OCI-LY7 (cell line): ENCODE measurements around the gene PHKB. TPM values are rescaled to one million over a fixed set of nuclear protein-coding genes. Genes with fewer than 3 reads are reported as not detected.

Experiments used
- BruUV-seq: library from RNA; stranded (reverse); fragments of 400-500 nt; replicated peaks from 2 replicates; lab custom pipeline; 2021; lab: Mats Ljungman, UMichigan
- CTCF ChIA-PET: fragments of 300-600 bp; sonication (Branson Sonifier 250); formaldehyde crosslinking; loops from one replicate; lab custom pipeline; 2022; ENCODE audit warnings: antibody characterized with exemption; ENCODE audit not compliant: unreplicated experiment; lab: Charles Lee
- POLR2A ChIA-PET: fragments of 300-600 bp; sonication (Branson Sonifier 250); formaldehyde crosslinking; loops from one replicate; lab custom pipeline; 2022; ENCODE audit warnings: antibody characterized with exemption; lab: Charles Lee
- DNase-seq: peaks from one replicate; pipeline ENCODE4 v3.0.0-alpha.2; 2015; ENCODE audit warnings: low spot score
- H2AFZ ChIP-seq: fragments of 200-600 bp; sonication (generic), shearing (Covaris generic); 2 replicates; pipeline ENCODE4 v1.6.1; 2014; ENCODE audit warnings: mild to moderate bottlenecking, antibody characterized with exemption, low read length, moderate library complexity
- H3K27ac ChIP-seq: fragments of 200-600 bp; sonication (generic); 2 replicates; pipeline ENCODE4 v1.5.1; 2014; ENCODE audit warnings: mixed run types, low read depth, mild to moderate bottlenecking, moderate library complexity, low read length, inconsistent platforms; ENCODE audit not compliant: poor library complexity, severe bottlenecking
- H3K36me3 ChIP-seq: fragments of 200-600 bp; sonication (generic); 2 replicates; pipeline ENCODE4 v1.6.1; 2014; ENCODE audit warnings: mild to moderate bottlenecking, antibody characterized with exemption, low read length, moderate library complexity, mixed read lengths; ENCODE audit not compliant: insufficient read depth
- H3K4me1 ChIP-seq: fragments of 200-600 bp; sonication (generic); 2 replicates; pipeline ENCODE4 v1.5.1; 2014; ENCODE audit warnings: mild to moderate bottlenecking, low read length; ENCODE audit not compliant: insufficient read depth, poor library complexity, severe bottlenecking
- H3K4me2 ChIP-seq: fragments of 200-600 bp; sonication (generic); 2 replicates; pipeline ENCODE4 v1.6.1; 2014; ENCODE audit warnings: mild to moderate bottlenecking, low read length
- H3K4me3 ChIP-seq: fragments of 200-600 bp; sonication (generic); 2 replicates; pipeline ENCODE4 v1.5.1; 2014; ENCODE audit warnings: mild to moderate bottlenecking, low read depth, low read length; ENCODE audit not compliant: poor library complexity, severe bottlenecking
- H3K79me2 ChIP-seq: fragments of 200-600 bp; sonication (generic); 2 replicates; pipeline ENCODE4 v1.6.1; 2016; ENCODE audit warnings: low read depth, mild to moderate bottlenecking, low read length, moderate library complexity, mixed read lengths; ENCODE audit not compliant: insufficient read depth
- H3K9me2 ChIP-seq: fragments of 200-600 bp; sonication (generic); 2 replicates; pipeline ENCODE4 v1.6.1; 2016; ENCODE audit warnings: mild to moderate bottlenecking, low read length, mixed read lengths; ENCODE audit not compliant: insufficient read depth
- H3K9me3 ChIP-seq: fragments of 200-600 bp; sonication (generic); 2 replicates; pipeline ENCODE4 v1.6.1; 2014; ENCODE audit warnings: mild to moderate bottlenecking, mixed run types, low read length, mixed read lengths
- H4K20me1 ChIP-seq: fragments of 200-600 bp; sonication (generic); 2 replicates; pipeline ENCODE4 v1.6.1; 2014; ENCODE audit warnings: mild to moderate bottlenecking, antibody characterized with exemption, low read length, moderate library complexity, mixed read lengths; ENCODE audit not compliant: insufficient read depth
- EZH2phosphoT487 ChIP-seq: fragments of 200-600 bp; sonication (generic); IDR thresholded peaks from 2 replicates; pipeline ENCODE4 v1.6.1; 2018; ENCODE audit warnings: low read depth, borderline replicate concordance, mild to moderate bottlenecking, mixed run types, antibody characterized with exemption, low read length, moderate library complexity, mixed read lengths
- intact Hi-C: fragments of 100-400 bp; cut with micrococcal nuclease; formaldehyde crosslinking; loops from one replicate; pipeline ENCODE4 v1.10.0; 2022; ENCODE audit not compliant: unreplicated experiment
- small RNA-seq: library from RNA; depleted of rRNA; stranded (forward); fragments of <200 nt; gene quantifications from one replicate; pipeline ENCODE3, GENCODE V24; 2014
- total RNA-seq, 2 experiments: library from RNA; depleted of rRNA in 1 of 2; stranded (reverse); fragments of >200 nt in 1 of 2; shearing (Covaris generic) in 1 of 2; gene quantifications; 2 replicates each; pipeline ENCODE4 v1.2.3, GENCODE V29; 2014 to 2022
- TF ChIP-seq, protein P1 (sequence below): fragments of 200-600 bp; sonication (generic); conservative IDR thresholded peaks from 2 replicates; pipeline ENCODE4 v1.5.1; 2014; ENCODE audit warnings: mild to moderate bottlenecking, antibody characterized with exemption, low read length, moderate library complexity, mixed read lengths

Gene PHKB
- total RNA-seq, 2 experiments from 2014 or later: 56.9 to 93.1 TPM

DNA sequence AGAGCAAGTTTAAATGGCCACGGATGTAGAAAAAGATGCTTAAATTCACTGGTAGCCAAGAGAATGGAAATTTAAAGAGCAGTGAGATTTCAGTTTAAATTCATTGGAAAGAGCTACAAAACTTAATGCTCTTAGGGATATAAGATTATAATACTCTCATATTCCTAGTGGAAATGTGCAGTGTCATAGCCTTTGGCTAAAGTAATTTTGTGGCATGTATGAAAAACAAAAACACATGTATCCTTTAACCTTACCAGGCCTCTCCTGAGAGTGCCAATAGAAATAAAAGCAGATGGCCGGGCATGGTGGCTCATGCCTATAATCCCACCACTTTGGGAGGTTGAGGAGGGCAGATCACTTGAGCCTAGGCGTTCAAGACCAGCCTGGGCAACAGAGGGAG lies 289.2 kb downstream of the PHKB start:
- POLR2A ChIA-PET: interaction anchor here (0.5 to 0.8 kb wide), 2 partner anchors 13 to 510 kb away, joined by 3 read pairs; no protein-coding TSS in a partner anchor
- intact Hi-C loops: no loop called here
- Histone ChIP-seq H3K4me3 (no peak overlapping the region), H3K4me1 (no peaks in the 10 kb centered on the region), H3K9me2 (no peaks in the 10 kb centered on the region), H3K79me2 (no peaks in the 10 kb centered on the region), H2AFZ (no peak overlapping the region), H3K9me3 (no peaks in the 10 kb centered on the region), H3K4me2 (no peak overlapping the region), H4K20me1 (no peaks in the 10 kb centered on the region), H3K36me3 (no peaks in the 10 kb centered on the region), H3K27ac (no peak overlapping the region)
- CTCF ChIA-PET: no interaction called here
- no peak for DNase-seq
- TF ChIP-seq EZH2phosphoT487: no peak
- TF ChIP-seq, protein P1, sequence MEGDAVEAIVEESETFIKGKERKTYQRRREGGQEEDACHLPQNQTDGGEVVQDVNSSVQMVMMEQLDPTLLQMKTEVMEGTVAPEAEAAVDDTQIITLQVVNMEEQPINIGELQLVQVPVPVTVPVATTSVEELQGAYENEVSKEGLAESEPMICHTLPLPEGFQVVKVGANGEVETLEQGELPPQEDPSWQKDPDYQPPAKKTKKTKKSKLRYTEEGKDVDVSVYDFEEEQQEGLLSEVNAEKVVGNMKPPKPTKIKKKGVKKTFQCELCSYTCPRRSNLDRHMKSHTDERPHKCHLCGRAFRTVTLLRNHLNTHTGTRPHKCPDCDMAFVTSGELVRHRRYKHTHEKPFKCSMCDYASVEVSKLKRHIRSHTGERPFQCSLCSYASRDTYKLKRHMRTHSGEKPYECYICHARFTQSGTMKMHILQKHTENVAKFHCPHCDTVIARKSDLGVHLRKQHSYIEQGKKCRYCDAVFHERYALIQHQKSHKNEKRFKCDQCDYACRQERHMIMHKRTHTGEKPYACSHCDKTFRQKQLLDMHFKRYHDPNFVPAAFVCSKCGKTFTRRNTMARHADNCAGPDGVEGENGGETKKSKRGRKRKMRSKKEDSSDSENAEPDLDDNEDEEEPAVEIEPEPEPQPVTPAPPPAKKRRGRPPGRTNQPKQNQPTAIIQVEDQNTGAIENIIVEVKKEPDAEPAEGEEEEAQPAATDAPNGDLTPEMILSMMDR: no peak
- BruUV-seq: no TSS peak

Small RNA genes within 50 kb of the gene (small RNA-seq; reads per million reads assigned to genes)
- gene RNA5SP425: not detected

Other genes with a start within 250 kb of the PHKB start
- gene ITFG1, start 268 bp upstream of the PHKB start, total RNA-seq (2014; rRNA removed; shearing (Covaris generic)): 18.2 and 33.7 TPM in 2 replicates
- gene ITFG1, start 268 bp upstream of the PHKB start, total RNA-seq (2022): 37.9 and 41.8 TPM in 2 replicates